Neural progenitor cell (in vitro differentiated cells): ENCODE results near the gene ATXN7L2.

ENCODE experiments used
- CTCF ChIP-seq: fragments of 200-600 bp; sonication (generic); IDR thresholded peaks from 2 replicates; pipeline ENCODE4 v1.5.1; 2017; ENCODE audit warnings: antibody characterized with exemption, mild to moderate bottlenecking
- EZH2phosphoT487 ChIP-seq: fragments of 200-600 bp; sonication (generic); IDR thresholded peaks from 2 replicates; pipeline ENCODE4 v1.6.1; 2017; ENCODE audit warnings: antibody characterized with exemption

- TF ChIP-seq CTCF (no peak), EZH2phosphoT487 (no peak)
These were observed 12.0 kb downstream of the ATXN7L2 start for GRCh38 chr1:109495738-109496137.
